GM06990 (cell line): Measurements from ENCODE around the gene PSMD5.

ENCODE experiments used
- DNase-seq: peaks from one replicate; pipeline ENCODE4 v3.0.0-alpha.2; 2011; ENCODE audit not compliant: insufficient read length; ENCODE audit errors: extremely low read depth
- H3K27me3 ChIP-seq: replicated peaks from 2 replicates; pipeline ENCODE4 v1.6.0; 2011; ENCODE audit warnings: low read length; ENCODE audit not compliant: control insufficient read depth, insufficient read depth
- H3K36me3 ChIP-seq: 2 replicates; pipeline ENCODE4 v1.5.1; 2011; ENCODE audit warnings: low read length; ENCODE audit not compliant: control insufficient read depth, insufficient read depth
- H3K4me3 ChIP-seq: replicated peaks from 2 replicates; pipeline ENCODE4 v1.5.1; 2011; ENCODE audit warnings: low read depth, mild to moderate bottlenecking, control low read depth, low read length
- TF ChIP-seq, protein P1 (sequence below): IDR thresholded peaks from 2 replicates; pipeline ENCODE4 v1.5.1; 2011; ENCODE audit warnings: low read length, control low read depth, mild to moderate bottlenecking, inconsistent platforms; ENCODE audit not compliant: insufficient read depth, poor library complexity, severe bottlenecking

Gene PSMD5

DNA sequence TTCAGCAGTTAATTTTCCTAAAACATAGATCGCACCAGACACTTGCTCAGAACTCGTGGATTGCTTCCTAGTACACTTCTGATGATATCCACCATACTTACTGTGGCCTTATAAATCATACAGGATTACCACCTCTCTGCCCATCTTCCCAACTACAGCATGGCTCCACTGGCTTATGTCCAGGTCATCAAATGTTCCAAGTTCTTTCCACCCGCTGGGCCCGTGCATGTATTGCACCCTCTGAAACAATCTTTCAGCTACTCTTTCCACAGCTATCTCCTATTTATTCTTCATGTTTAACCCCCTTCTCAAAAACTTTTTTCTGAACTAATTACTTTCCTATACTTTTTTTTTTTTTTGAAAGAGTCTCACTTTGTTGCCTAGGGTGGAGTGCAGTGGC lies 68.0 kb downstream of the PSMD5 start:
- peaks cover 3% of the 10 kb centered on the region for H3K36me3 ChIP-seq
- H3K27me3 ChIP-seq = no peaks in the 10 kb centered on the region
- TF ChIP-seq, protein P1, sequence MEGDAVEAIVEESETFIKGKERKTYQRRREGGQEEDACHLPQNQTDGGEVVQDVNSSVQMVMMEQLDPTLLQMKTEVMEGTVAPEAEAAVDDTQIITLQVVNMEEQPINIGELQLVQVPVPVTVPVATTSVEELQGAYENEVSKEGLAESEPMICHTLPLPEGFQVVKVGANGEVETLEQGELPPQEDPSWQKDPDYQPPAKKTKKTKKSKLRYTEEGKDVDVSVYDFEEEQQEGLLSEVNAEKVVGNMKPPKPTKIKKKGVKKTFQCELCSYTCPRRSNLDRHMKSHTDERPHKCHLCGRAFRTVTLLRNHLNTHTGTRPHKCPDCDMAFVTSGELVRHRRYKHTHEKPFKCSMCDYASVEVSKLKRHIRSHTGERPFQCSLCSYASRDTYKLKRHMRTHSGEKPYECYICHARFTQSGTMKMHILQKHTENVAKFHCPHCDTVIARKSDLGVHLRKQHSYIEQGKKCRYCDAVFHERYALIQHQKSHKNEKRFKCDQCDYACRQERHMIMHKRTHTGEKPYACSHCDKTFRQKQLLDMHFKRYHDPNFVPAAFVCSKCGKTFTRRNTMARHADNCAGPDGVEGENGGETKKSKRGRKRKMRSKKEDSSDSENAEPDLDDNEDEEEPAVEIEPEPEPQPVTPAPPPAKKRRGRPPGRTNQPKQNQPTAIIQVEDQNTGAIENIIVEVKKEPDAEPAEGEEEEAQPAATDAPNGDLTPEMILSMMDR = no peak
- no peak for DNase-seq
- no peak overlapping the region for H3K4me3 ChIP-seq

DNA sequence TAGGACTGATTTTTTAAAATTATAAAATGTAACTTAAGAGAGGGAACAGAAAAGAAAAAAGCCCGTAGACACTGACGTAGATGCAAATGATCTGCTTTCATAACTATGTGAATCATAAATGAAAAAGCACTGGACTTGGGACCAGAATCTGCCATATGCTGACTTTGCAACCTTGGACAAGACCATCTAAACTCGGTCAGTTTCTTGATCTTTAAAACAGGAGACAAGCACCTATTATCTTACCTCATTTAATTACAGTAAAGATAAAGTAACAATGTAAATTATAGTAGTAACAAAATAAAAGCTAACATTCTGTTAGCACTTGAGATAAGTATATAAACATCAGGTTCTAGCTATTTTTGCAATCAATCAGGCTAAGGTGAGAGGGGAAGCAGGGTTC lies 69.5 kb downstream of the PSMD5 start:
- TF ChIP-seq, protein P1 = no peak
- H3K36me3 ChIP-seq = peaks cover 3% of the 10 kb centered on the region
- DNase-seq = no peak
- H3K27me3 ChIP-seq = no peaks in the 10 kb centered on the region
- no peak overlapping the region for H3K4me3 ChIP-seq

GRCh38 chr9:120770931-120771330 lies 71.8 kb downstream of the PSMD5 start:
- H3K4me3 ChIP-seq = no peak overlapping the region
- peaks cover under 1% of the 10 kb centered on the region for H3K36me3 ChIP-seq
- no peaks in the 10 kb centered on the region for H3K27me3 ChIP-seq
- TF ChIP-seq, protein P1 = no peak
- DNase-seq = no peak

- Histone ChIP-seq H3K36me3 (peaks cover 6% of the 10 kb centered on the region), H3K4me3 (no peak overlapping the region), H3K27me3 (no peaks in the 10 kb centered on the region)
- DNase-seq = no peak
- TF ChIP-seq, protein P1 = no peak
These were observed 73.8 kb downstream of the PSMD5 start for GRCh38 chr9:120768886-120769285.

GRCh38 chr9:120768247-120768646 lies 74.5 kb downstream of the PSMD5 start:
- DNase-seq = no peak
- peaks cover 8% of the 10 kb centered on the region for H3K36me3 ChIP-seq
- TF ChIP-seq, protein P1 = no peak

GRCh38 chr9:120767451-120767850 lies 75.3 kb downstream of the PSMD5 start:
- Histone ChIP-seq H3K36me3 (peaks cover 8% of the 10 kb centered on the region), H3K27me3 (no peaks in the 10 kb centered on the region)

More at GRCh38 chr9:120768247-120768646, 74.5 kb downstream of the PSMD5 start:
- Histone ChIP-seq H3K27me3 (no peaks in the 10 kb centered on the region), H3K4me3 (no peak overlapping the region)

More at GRCh38 chr9:120767451-120767850, 75.3 kb downstream of the PSMD5 start:
- no peak overlapping the region for H3K4me3 ChIP-seq
- DNase-seq = no peak
- TF ChIP-seq, protein P1 = no peak
